Endothelial cell of umbilical vein (primary cell): ENCODE results near the gene ROBO4. TPM values are rescaled to one million over a fixed set of nuclear protein-coding genes. Genes with fewer than 3 reads are reported as not detected.

ENCODE experiments used
- BruUV-seq: library from RNA; stranded (reverse); fragments of 400-500 nt; replicated peaks from 2 replicates; lab custom pipeline; 2021; lab: Mats Ljungman, UMichigan
- CTCF ChIA-PET: fragments of 300-600, 350-600 bp; sonication (Branson Sonifier 250); formaldehyde crosslinking; loops from one replicate; lab custom pipeline; 2021; ENCODE audit warnings: antibody characterized with exemption, inconsistent platforms; lab: Charles Lee
- POLR2A ChIA-PET: fragments of 300-600, 350-600 bp; sonication (Branson Sonifier 250); formaldehyde crosslinking; loops from one replicate; lab custom pipeline; 2021; ENCODE audit warnings: antibody characterized with exemption, inconsistent platforms; lab: Charles Lee
- DNase-seq: peaks from one replicate; pipeline ENCODE4 v3.0.0-alpha.2; 2011; ENCODE audit warnings: low read depth, low spot score
- FAIRE-seq: peaks from 2 replicates; lab custom pipeline; 2011; peaks lifted over from hg19 to GRCh38; lab: Jason Lieb, UNC
- H2AFZ ChIP-seq: 2 replicates; pipeline ENCODE4 v1.6.0; 2012; ENCODE audit warnings: low read depth, low read length, control low read depth, inconsistent platforms
- H3K27ac ChIP-seq: 2 replicates; pipeline ENCODE4 v1.5.1; 2011; ENCODE audit warnings: low read depth, mild to moderate bottlenecking, control low read depth, low read length, moderate library complexity; ENCODE audit not compliant: insufficient read depth
- H3K27me3 ChIP-seq, 2 experiments: 2 replicates each; pipeline versions ENCODE4 v1.6.0 to v1.6.1; 2011; ENCODE audit warnings: low read length in 2 of 2, mixed read lengths in 1 of 2; ENCODE audit not compliant: control insufficient read depth in 2 of 2, insufficient read depth in 2 of 2
- H3K36me3 ChIP-seq, 2 experiments: 2 replicates in 1 of 2; 3 replicates in 1 of 2; pipeline ENCODE4 v1.5.1; 2011; ENCODE audit warnings: low read length in 2 of 2, mild to moderate bottlenecking in 1 of 2, moderate library complexity in 1 of 2; ENCODE audit not compliant: control insufficient read depth in 2 of 2, insufficient read depth in 2 of 2; ENCODE audit errors: extremely low read depth in 1 of 2
- H3K4me1 ChIP-seq: 3 replicates; pipeline ENCODE4 v1.5.1; 2011; ENCODE audit warnings: mild to moderate bottlenecking, low read length; ENCODE audit not compliant: control insufficient read depth, insufficient read depth; ENCODE audit errors: extremely low read depth
- H3K4me2 ChIP-seq: 2 replicates; pipeline ENCODE4 v1.6.1; 2011; ENCODE audit warnings: low read length, control low read depth, mixed read lengths; ENCODE audit not compliant: insufficient read depth
- H3K4me3 ChIP-seq, 3 experiments: fragments of 200-600 bp in 1 of 3; sonication (generic), shearing (Covaris generic) in 1 of 3; replicated peaks in 1 of 3; 2 replicates each; pipeline ENCODE4 v1.5.1; 2011 to 2016; ENCODE audit warnings: control low read depth in 3 of 3, low read length in 3 of 3, mild to moderate bottlenecking in 2 of 3, inconsistent platforms in 1 of 3, low read depth in 1 of 3, moderate library complexity in 1 of 3; ENCODE audit not compliant: insufficient read depth in 1 of 3
- H3K79me2 ChIP-seq: 2 replicates; pipeline ENCODE4 v1.6.0; 2012; ENCODE audit warnings: low read length, inconsistent platforms; ENCODE audit not compliant: control insufficient read depth, insufficient read depth
- H3K9ac ChIP-seq: replicated peaks from 2 replicates; pipeline ENCODE3; 2011; ENCODE audit warnings: low read length, control low read depth; ENCODE audit not compliant: insufficient read depth; ENCODE audit errors: extremely low read depth
- H3K9me1 ChIP-seq: replicated peaks from 3 replicates; pipeline ENCODE4 v1.6.0; 2011; ENCODE audit warnings: mild to moderate bottlenecking, low read length; ENCODE audit not compliant: control insufficient read depth, insufficient read depth; ENCODE audit errors: extremely low read depth
- H3K9me3 ChIP-seq: replicated peaks from 2 replicates; pipeline ENCODE4 v1.5.1; 2012; ENCODE audit warnings: low read length, inconsistent platforms; ENCODE audit not compliant: control insufficient read depth, insufficient read depth
- H4K20me1 ChIP-seq: replicated peaks from 2 replicates; pipeline ENCODE3; 2011; ENCODE audit warnings: mild to moderate bottlenecking, low read length; ENCODE audit not compliant: control insufficient read depth, insufficient read depth; ENCODE audit errors: extremely low read depth
- CTCF ChIP-seq, 2 donors: IDR thresholded peaks; 1 replicate in 1 of 2; 2 replicates in 1 of 2; pipeline ENCODE4 v1.5.1; 2011; ENCODE audit warnings: low read length in 2 of 2, mild to moderate bottlenecking in 2 of 2, moderate library complexity in 2 of 2, control low read depth in 1 of 2, inconsistent platforms in 1 of 2, low read depth in 1 of 2; ENCODE audit not compliant: insufficient read depth in 1 of 2; ENCODE audit errors: extremely low read depth in 1 of 2
- EZH2 ChIP-seq: IDR thresholded peaks from 2 replicates; pipeline ENCODE4 v1.6.1; 2012; ENCODE audit warnings: borderline replicate concordance, low read depth, mild to moderate bottlenecking, moderate library complexity, low read length, inconsistent platforms; ENCODE audit not compliant: severe bottlenecking
- FOS ChIP-seq: IDR thresholded peaks from 2 replicates; pipeline ENCODE4 v1.6.1; 2011; ENCODE audit warnings: mild to moderate bottlenecking, low read length, moderate library complexity, borderline replicate concordance; ENCODE audit not compliant: insufficient read depth
- GATA2 ChIP-seq: IDR thresholded peaks from 2 replicates; pipeline ENCODE4 v1.7.0; 2011; ENCODE audit warnings: low read depth, mild to moderate bottlenecking, moderate library complexity, mixed read lengths, low read length; ENCODE audit not compliant: insufficient read length, insufficient read depth
- JUN ChIP-seq: IDR thresholded peaks from 2 replicates; pipeline ENCODE4 v1.6.1; 2011; ENCODE audit warnings: borderline replicate concordance, low read depth; ENCODE audit not compliant: insufficient read length, insufficient read depth
- MAX ChIP-seq: IDR thresholded peaks from 2 replicates; pipeline ENCODE4 v1.6.1; 2011; ENCODE audit not compliant: insufficient read depth, insufficient read length
- POLR2AphosphoS5 ChIP-seq: IDR thresholded peaks from 2 replicates; pipeline ENCODE4 v1.6.1; 2012; ENCODE audit warnings: low read depth, mild to moderate bottlenecking, control low read depth, low read length, moderate library complexity; ENCODE audit not compliant: insufficient read depth
- dilution Hi-C: fragments of 300-500 bp; cut with MboI; formaldehyde crosslinking; loops from one replicate; pipeline ENCODE4 v1.15.0; 2019; ENCODE audit warnings: low sequenced_read_pairs; ENCODE audit not compliant: extremely low pct_ligation_motif_present
- intact Hi-C: fragments of 100-400 bp; cut with micrococcal nuclease; formaldehyde crosslinking; loops from one replicate; pipeline ENCODE4 v1.10.0; 2022
- polyA plus RNA-seq, 4 experiments: library from polyadenylated mRNA; depleted of rRNA in 3 of 4; stranded (reverse) in 3 of 4; unstranded in 1 of 4; fragments of >200 nt; gene quantifications; 2 replicates each; pipeline versions ENCODE4 v1.2.1 to v1.2.3, GENCODE V29; 2011 to 2012; ENCODE audit warnings: missing spikeins in 1 of 4
- total RNA-seq: library from RNA; stranded (reverse); gene quantifications from 2 replicates; pipeline ENCODE4 v1.2.3, GENCODE V29; 2021

The ROBO4 gene
- total and polyA plus RNA-seq, 2 donors (not counting 3 experiments of a cell fraction or from before 2014, with no cell fraction given): 260 to 474 TPM

- H2AFZ ChIP-seq: no peak overlapping the region
- H3K79me2 ChIP-seq: no peaks in the 10 kb centered on the region
- H3K36me3 ChIP-seq: no peaks in the 10 kb centered on the region
- H4K20me1 ChIP-seq: no peaks in the 10 kb centered on the region
- H3K27ac ChIP-seq: no peak overlapping the region
- dilution Hi-C loops: no loop called here
- intact Hi-C loops: no loop called here
- BruUV-seq: no TSS peak
- H3K9me3 ChIP-seq: no peaks in the 10 kb centered on the region
- no peak overlapping the region for H3K9ac ChIP-seq
- CTCF ChIA-PET: interaction anchor here (0.7 to 3.6 kb wide), 6 partner anchors 12 to 75 kb away, joined by 3 to 14 read pairs (median 3); partner anchors contain the start of gene CCDC15
- no peaks in the 10 kb centered on the region for H3K4me1 ChIP-seq
- no peak overlapping the region for H3K4me3 ChIP-seq
- no peak for TF ChIP-seq CTCF (IDR thresholded peaks at IDR 0.05; ENCODE audit: extremely low read depth in 1 of 2, insufficient read depth in 1 of 2, low read depth in 1 of 2, low read length in 2 of 2)
- no peak for TF ChIP-seq FOS
- no peak for TF ChIP-seq EZH2
- no peak for TF ChIP-seq JUN
- no peak for TF ChIP-seq POLR2AphosphoS5
- TF ChIP-seq GATA2: no peak
- no peak for TF ChIP-seq MAX
- peaks cover 0 to 2% of the 10 kb centered on the region in 2 experiments for H3K27me3 ChIP-seq
- no peaks in the 10 kb centered on the region for H3K9me1 ChIP-seq
- H3K4me2 ChIP-seq: no peak overlapping the region
- POLR2A ChIA-PET: interaction anchor here (2.0 kb wide), 1 partner anchor 12 kb away, joined by 6 read pairs; the partner anchor contains the start of gene CCDC15
- no peak for DNase-seq
- no peak for FAIRE-seq
These were observed 44.0 kb upstream of the ROBO4 start for GRCh38 chr11:124941703-124942102.
